Ovary (tissue), 3 donors: Measurements from ENCODE around the gene LIN37.

Source experiments
- CTCF ChIP-seq, 3 donors: fragments of 450-650 bp in 2 of 3; fragments of 200-600 bp in 1 of 3; IDR thresholded peaks; one replicate each; pipeline versions ENCODE4 v1.5.1 to v1.8.0; 2016 to 2022; ENCODE audit warnings: antibody characterized with exemption in 3 of 3, mild to moderate bottlenecking in 1 of 3
- EP300 ChIP-seq: sonication (generic); formaldehyde crosslinking; IDR thresholded peaks from one replicate; pipeline ENCODE4 v1.6.1; 2017; ENCODE audit warnings: antibody characterized with exemption
- POLR2A ChIP-seq: fragments of 450-650 bp; IDR thresholded peaks from one replicate; pipeline ENCODE4 v1.6.1; 2017; ENCODE audit warnings: antibody characterized with exemption, mild to moderate bottlenecking, moderate library complexity
- donor health status: DM: no; HTN: no; CAD: no.

- no peak for TF ChIP-seq POLR2A
- no peak for TF ChIP-seq CTCF (IDR thresholded peaks at IDR 0.05)
- TF ChIP-seq EP300: no peak
Measured at GRCh38 chr19:35734273-35734672, 14.1 kb upstream of the LIN37 start.
